ENCODE measurements around the gene MRTO4.
A peak's percentile ranks its signal among the peaks of the same experiment; 100 is the strongest.

MRTO4 gene

DNA sequence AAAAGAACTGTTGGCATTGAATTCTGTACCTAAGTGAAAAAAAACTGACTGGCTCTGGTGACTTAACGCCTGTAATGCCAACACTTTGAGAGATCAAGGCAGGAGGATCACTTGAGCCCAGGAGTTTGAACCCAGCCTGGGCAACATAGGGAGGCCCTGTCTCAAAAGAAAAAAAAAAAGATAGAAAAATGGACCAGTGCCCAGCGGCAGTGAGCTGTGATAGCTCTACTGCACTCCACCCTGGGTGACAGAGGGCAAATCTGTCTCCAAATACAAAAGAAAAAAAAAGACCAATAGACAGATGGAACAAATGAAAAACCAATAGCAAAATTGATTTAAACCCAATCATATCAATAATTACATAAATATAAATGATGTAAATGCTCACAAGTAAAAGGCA is 37.6 kb downstream of the MRTO4 start:
- TF ChIP-seq INSM2 (tag by site-specific recombination; IDR thresholded peaks at IDR 0.05): no peak
- TF ChIP-seq ZNF211 (tag by site-specific recombination; IDR thresholded peaks at IDR 0.05; ENCODE audit: low read depth): no peak
- no peak for TF ChIP-seq ZNF155 (tag by site-specific recombination; IDR thresholded peaks at IDR 0.05)
- TF ChIP-seq ZNF521 (tag by site-specific recombination; IDR thresholded peaks at IDR 0.05): no peak
- no peak for TF ChIP-seq ZBTB1 (tag by site-specific recombination; IDR thresholded peaks at IDR 0.05)
- TF ChIP-seq BCL11A (tag by site-specific recombination; IDR thresholded peaks at IDR 0.05; ENCODE audit: low read depth): no peak
- no peak for TF ChIP-seq ZNF549 (tag by site-specific recombination; IDR thresholded peaks at IDR 0.05)
- no peak for TF ChIP-seq ZBTB17 (tag by site-specific recombination; IDR thresholded peaks at IDR 0.05)
- no peak for TF ChIP-seq ZNF792 (tag by site-specific recombination; IDR thresholded peaks at IDR 0.05)
- TF ChIP-seq, protein P1, sequence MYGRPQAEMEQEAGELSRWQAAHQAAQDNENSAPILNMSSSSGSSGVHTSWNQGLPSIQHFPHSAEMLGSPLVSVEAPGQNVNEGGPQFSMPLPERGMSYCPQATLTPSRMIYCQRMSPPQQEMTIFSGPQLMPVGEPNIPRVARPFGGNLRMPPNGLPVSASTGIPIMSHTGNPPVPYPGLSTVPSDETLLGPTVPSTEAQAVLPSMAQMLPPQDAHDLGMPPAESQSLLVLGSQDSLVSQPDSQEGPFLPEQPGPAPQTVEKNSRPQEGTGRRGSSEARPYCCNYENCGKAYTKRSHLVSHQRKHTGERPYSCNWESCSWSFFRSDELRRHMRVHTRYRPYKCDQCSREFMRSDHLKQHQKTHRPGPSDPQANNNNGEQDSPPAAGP (tag by site-specific recombination; IDR thresholded peaks at IDR 0.05): no peak
- TF ChIP-seq ZNF433 (tag by site-specific recombination; IDR thresholded peaks at IDR 0.05; ENCODE audit: low read depth): no peak
- TF ChIP-seq, protein P2, sequence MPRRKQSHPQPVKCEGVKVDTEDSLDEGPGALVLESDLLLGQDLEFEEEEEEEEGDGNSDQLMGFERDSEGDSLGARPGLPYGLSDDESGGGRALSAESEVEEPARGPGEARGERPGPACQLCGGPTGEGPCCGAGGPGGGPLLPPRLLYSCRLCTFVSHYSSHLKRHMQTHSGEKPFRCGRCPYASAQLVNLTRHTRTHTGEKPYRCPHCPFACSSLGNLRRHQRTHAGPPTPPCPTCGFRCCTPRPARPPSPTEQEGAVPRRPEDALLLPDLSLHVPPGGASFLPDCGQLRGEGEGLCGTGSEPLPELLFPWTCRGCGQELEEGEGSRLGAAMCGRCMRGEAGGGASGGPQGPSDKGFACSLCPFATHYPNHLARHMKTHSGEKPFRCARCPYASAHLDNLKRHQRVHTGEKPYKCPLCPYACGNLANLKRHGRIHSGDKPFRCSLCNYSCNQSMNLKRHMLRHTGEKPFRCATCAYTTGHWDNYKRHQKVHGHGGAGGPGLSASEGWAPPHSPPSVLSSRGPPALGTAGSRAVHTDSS (tag by site-specific recombination; IDR thresholded peaks at IDR 0.05): no peak
- no peak for TF ChIP-seq ZNF423 (tag by site-specific recombination; IDR thresholded peaks at IDR 0.05)
- TF ChIP-seq ZNF596 (tag by site-specific recombination; IDR thresholded peaks at IDR 0.05): no peak
- no peak for TF ChIP-seq ZNF707 (tag by site-specific recombination; IDR thresholded peaks at IDR 0.05)
- peaks cover 6 to 24% of the 10 kb centered on the region in 2 experiments; a peak in 2 of 3 replicates for H3K36me3 ChIP-seq (ENCODE audit: control insufficient read depth in 2 of 2, insufficient read depth in 1 of 2, low read length in 2 of 2)
- H3K9me3 ChIP-seq (ENCODE audit: control insufficient read depth, insufficient read depth, low read depth, low read length): no peaks in the 10 kb centered on the region
- ChIA-PET CTCF (interaction anchor here (0.7 kb wide), 1 partner anchor 271 kb away, joined by 3 read pairs; no protein-coding TSS in a partner anchor), POLR2A (no interaction called here)
- H3K27ac ChIP-seq (ENCODE audit: extremely low read depth, low read depth, low read length): no peak overlapping the region
- H3K4me3 ChIP-seq (ENCODE audit: low read depth, low read length): no peak overlapping the region
- no peaks in the 10 kb centered on the region for H3K4me1 ChIP-seq (ENCODE audit: control insufficient read depth, insufficient read depth, low read length)

GRCh38 chr1:19294638-19295037 is 43.0 kb downstream of the MRTO4 start:
- TF ChIP-seq ZNF239 (tag by site-specific recombination; IDR thresholded peaks at IDR 0.05) (no peak), CTCF (tag by site-specific recombination; IDR thresholded peaks at IDR 0.05) (no peak), TRIM28 (IDR thresholded peaks at IDR 0.05; ENCODE audit: borderline replicate concordance, low read length) (peak; percentile 99; the same call in 1 of the 2 replicates)
- Histone ChIP-seq H3K36me3 (ENCODE audit: control insufficient read depth in 2 of 2, insufficient read depth in 1 of 2, low read length in 2 of 2) (peaks cover 6 to 19% of the 10 kb centered on the region in 2 experiments; a peak in 2 of 3 replicates), H3K4me3 (ENCODE audit: low read depth, low read length) (no peak overlapping the region), H3K9me3 (ENCODE audit: control insufficient read depth, insufficient read depth, low read depth, low read length) (no peaks in the 10 kb centered on the region), H3K27ac (ENCODE audit: extremely low read depth, low read depth, low read length) (no peak overlapping the region), H3K4me1 (ENCODE audit: control insufficient read depth, insufficient read depth, low read length) (no peaks in the 10 kb centered on the region)
- ChIA-PET POLR2A (no interaction called here), CTCF (interaction anchor here (0.7 kb wide), 1 partner anchor 201 kb away, joined by 3 read pairs; no protein-coding TSS in a partner anchor)

Data from HEK293 (cell line).